HCT116 (cell line): ENCODE data around the gene GPR78.

Experiments
- CEBPB ChIP-seq: IDR thresholded peaks from 2 replicates; pipeline ENCODE4 v1.6.1; 2012; ENCODE audit warnings: low read depth
- ELF1 ChIP-seq: IDR thresholded peaks from 2 replicates; pipeline ENCODE4 v1.6.1; 2012; ENCODE audit warnings: low read depth, borderline replicate concordance
- EZH2 ChIP-seq: fragments of 200-600 bp; sonication (generic); IDR thresholded peaks from 2 replicates; pipeline ENCODE4 v1.6.1; 2017; ENCODE audit warnings: antibody characterized with exemption, mixed run types
- EZH2phosphoT487 ChIP-seq: fragments of 200-600 bp; IDR thresholded peaks from 2 replicates; pipeline ENCODE4 v1.6.1; 2018; ENCODE audit warnings: antibody characterized with exemption, borderline replicate concordance
- FOSL1 ChIP-seq: IDR thresholded peaks from 2 replicates; pipeline ENCODE4 v1.6.1; 2012; ENCODE audit warnings: low read depth
- JUND ChIP-seq: IDR thresholded peaks from 2 replicates; pipeline ENCODE4 v1.6.1; 2012
- POLR2A ChIP-seq: IDR thresholded peaks from 2 replicates; pipeline ENCODE4 v1.7.0; 2011; ENCODE audit warnings: borderline replicate concordance; ENCODE audit not compliant: insufficient read depth, insufficient read length; ENCODE audit errors: extremely low read depth
- POLR2AphosphoS5 ChIP-seq: IDR thresholded peaks from 2 replicates; pipeline ENCODE4 v1.6.1; 2011; ENCODE audit warnings: mild to moderate bottlenecking, low read depth, low read length, moderate library complexity
- RAD21 ChIP-seq: IDR thresholded peaks from 2 replicates; pipeline ENCODE4 v1.6.1; 2012; ENCODE audit warnings: low read depth, mild to moderate bottlenecking
- SIN3A ChIP-seq: IDR thresholded peaks from 2 replicates; pipeline ENCODE4 v1.6.1; 2012; ENCODE audit warnings: low read depth
- ZNF274 ChIP-seq: fragments of 200-500 bp; sonication (Bioruptor generic); IDR thresholded peaks from 2 replicates; pipeline ENCODE4 v1.6.1; 2014; ENCODE audit warnings: mild to moderate bottlenecking, low read depth, low read length, inconsistent platforms
- TF ChIP-seq, protein P1 (sequence below), 3 experiments: fragments of 200-600 bp in 1 of 3; sonication (generic) in 1 of 3; IDR thresholded peaks in 2 of 3; conservative IDR thresholded peaks in 1 of 3; 2 replicates each; pipeline ENCODE4 v1.5.1; 2012 to 2017; ENCODE audit warnings: low read depth in 2 of 3, low read length in 2 of 3, antibody characterized with exemption in 1 of 3, borderline replicate concordance in 1 of 3, control low read depth in 1 of 3, mild to moderate bottlenecking in 1 of 3, mixed read lengths in 1 of 3, mixed run types in 1 of 3, moderate library complexity in 1 of 3; ENCODE audit not compliant: insufficient read depth in 1 of 3
- TF ChIP-seq, protein P2 (sequence below): IDR thresholded peaks from 2 replicates; pipeline ENCODE4 v1.6.1; 2012
- TF ChIP-seq, protein P3 (sequence below): IDR thresholded peaks from 2 replicates; pipeline ENCODE4 v1.6.1; 2011; ENCODE audit warnings: mild to moderate bottlenecking, low read length, moderate library complexity; ENCODE audit not compliant: insufficient replicate concordance; ENCODE audit errors: extremely low read depth

DNA sequence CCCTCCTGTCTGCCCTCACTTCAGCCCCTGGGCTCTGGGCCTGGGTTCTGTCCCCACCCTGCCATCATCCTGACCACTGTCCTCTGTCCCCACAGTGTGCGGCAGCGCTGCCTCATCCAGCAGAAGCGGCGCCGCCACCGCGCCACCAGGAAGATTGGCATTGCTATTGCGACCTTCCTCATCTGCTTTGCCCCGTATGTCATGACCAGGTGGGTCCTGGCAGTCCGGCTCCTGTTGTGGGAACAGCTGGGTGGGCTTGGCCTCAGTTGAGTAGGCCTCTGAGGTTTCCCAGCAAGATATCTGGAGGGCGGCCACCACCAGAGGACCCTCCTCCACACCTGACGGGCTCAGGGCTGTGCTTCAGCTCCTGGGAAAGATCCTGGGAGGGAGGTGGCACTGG lies 2.2 kb downstream of the GPR78 start:
- TF ChIP-seq EZH2 (no peak), POLR2A (no peak), CEBPB (no peak), ZNF274 (no peak), RAD21 (no peak), POLR2AphosphoS5 (no peak), FOSL1 (no peak), ELF1 (no peak), EZH2phosphoT487 (no peak), JUND (no peak), SIN3A (no peak)
- TF ChIP-seq, protein P1, sequence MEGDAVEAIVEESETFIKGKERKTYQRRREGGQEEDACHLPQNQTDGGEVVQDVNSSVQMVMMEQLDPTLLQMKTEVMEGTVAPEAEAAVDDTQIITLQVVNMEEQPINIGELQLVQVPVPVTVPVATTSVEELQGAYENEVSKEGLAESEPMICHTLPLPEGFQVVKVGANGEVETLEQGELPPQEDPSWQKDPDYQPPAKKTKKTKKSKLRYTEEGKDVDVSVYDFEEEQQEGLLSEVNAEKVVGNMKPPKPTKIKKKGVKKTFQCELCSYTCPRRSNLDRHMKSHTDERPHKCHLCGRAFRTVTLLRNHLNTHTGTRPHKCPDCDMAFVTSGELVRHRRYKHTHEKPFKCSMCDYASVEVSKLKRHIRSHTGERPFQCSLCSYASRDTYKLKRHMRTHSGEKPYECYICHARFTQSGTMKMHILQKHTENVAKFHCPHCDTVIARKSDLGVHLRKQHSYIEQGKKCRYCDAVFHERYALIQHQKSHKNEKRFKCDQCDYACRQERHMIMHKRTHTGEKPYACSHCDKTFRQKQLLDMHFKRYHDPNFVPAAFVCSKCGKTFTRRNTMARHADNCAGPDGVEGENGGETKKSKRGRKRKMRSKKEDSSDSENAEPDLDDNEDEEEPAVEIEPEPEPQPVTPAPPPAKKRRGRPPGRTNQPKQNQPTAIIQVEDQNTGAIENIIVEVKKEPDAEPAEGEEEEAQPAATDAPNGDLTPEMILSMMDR (IDR thresholded peaks at IDR 0.05 in 2 of 3, conservative IDR thresholded peaks at IDR 0.05 in 1 of 3; ENCODE audit: borderline replicate concordance in 1 of 3, insufficient read depth in 1 of 3, low read depth in 2 of 3, low read length in 2 of 3), result no peak
- TF ChIP-seq, protein P2, sequence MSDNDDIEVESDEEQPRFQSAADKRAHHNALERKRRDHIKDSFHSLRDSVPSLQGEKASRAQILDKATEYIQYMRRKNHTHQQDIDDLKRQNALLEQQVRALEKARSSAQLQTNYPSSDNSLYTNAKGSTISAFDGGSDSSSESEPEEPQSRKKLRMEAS, result no peak
- TF ChIP-seq, protein P3, sequence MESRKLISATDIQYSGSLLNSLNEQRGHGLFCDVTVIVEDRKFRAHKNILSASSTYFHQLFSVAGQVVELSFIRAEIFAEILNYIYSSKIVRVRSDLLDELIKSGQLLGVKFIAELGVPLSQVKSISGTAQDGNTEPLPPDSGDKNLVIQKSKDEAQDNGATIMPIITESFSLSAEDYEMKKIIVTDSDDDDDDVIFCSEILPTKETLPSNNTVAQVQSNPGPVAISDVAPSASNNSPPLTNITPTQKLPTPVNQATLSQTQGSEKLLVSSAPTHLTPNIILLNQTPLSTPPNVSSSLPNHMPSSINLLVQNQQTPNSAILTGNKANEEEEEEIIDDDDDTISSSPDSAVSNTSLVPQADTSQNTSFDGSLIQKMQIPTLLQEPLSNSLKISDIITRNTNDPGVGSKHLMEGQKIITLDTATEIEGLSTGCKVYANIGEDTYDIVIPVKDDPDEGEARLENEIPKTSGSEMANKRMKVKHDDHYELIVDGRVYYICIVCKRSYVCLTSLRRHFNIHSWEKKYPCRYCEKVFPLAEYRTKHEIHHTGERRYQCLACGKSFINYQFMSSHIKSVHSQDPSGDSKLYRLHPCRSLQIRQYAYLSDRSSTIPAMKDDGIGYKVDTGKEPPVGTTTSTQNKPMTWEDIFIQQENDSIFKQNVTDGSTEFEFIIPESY, result no peak
